HG03442 (cell line): ENCODE data around the gene LRRN2.

ENCODE experiments used
- ATAC-seq: cut with Tn5 transposase; IDR thresholded peaks from one replicate; pipeline ENCODE4 v1.9.1; 2021; ENCODE audit warnings: mild to moderate bottlenecking, moderate library complexity; ENCODE audit not compliant: unreplicated experiment

Gene LRRN2

GRCh38 chr1:204712708-204713430, 27.3 kb upstream of the LRRN2 start:
- ATAC-seq: no peak

GRCh38 chr1:204711947-204712701, 26.6 kb upstream of the LRRN2 start:
- ATAC-seq: no peak

GRCh38 chr1:204711103-204711946, 25.8 kb upstream of the LRRN2 start:
- ATAC-seq: no peak

- no peak for ATAC-seq
These were observed 24.7 kb upstream of the LRRN2 start for GRCh38 chr1:204709960-204710912.

- no peak for ATAC-seq
These were observed 23.5 kb upstream of the LRRN2 start for GRCh38 chr1:204709021-204709420.

- ATAC-seq: no peak
These were observed 21.4 kb upstream of the LRRN2 start for GRCh38 chr1:204706838-204707509.

GRCh38 chr1:204705888-204706837, 20.6 kb upstream of the LRRN2 start:
- no peak for ATAC-seq

- ATAC-seq: no peak
These were observed 19.9 kb upstream of the LRRN2 start for GRCh38 chr1:204705493-204705811.

- ATAC-seq: no peak
These were observed 19.4 kb upstream of the LRRN2 start for GRCh38 chr1:204704794-204705492.

GRCh38 chr1:204703826-204704612, 18.5 kb upstream of the LRRN2 start:
- no peak for ATAC-seq

GRCh38 chr1:204703268-204703664, 17.7 kb upstream of the LRRN2 start:
- no peak for ATAC-seq

- no peak for ATAC-seq
These were observed 17.2 kb upstream of the LRRN2 start for GRCh38 chr1:204702552-204703267.

GRCh38 chr1:204701229-204701628, 15.7 kb upstream of the LRRN2 start:
- ATAC-seq: no peak

- no peak for ATAC-seq
These were observed 12.4 kb upstream of the LRRN2 start for GRCh38 chr1:204697893-204698292.

GRCh38 chr1:204696606-204697005, 11.1 kb upstream of the LRRN2 start:
- no peak for ATAC-seq

- no peak for ATAC-seq
These were observed 10.2 kb upstream of the LRRN2 start for GRCh38 chr1:204695692-204696091.

- no peak for ATAC-seq
These were observed 8.6 kb upstream of the LRRN2 start for GRCh38 chr1:204694145-204694544.
